B cell (primary cell): ENCODE data around the gene JAG2. TPM values are rescaled to one million over a fixed set of nuclear protein-coding genes. Genes with fewer than 3 reads are reported as not detected.
"Not testable (repeated sequence)": the region's sequence is repeated elsewhere in the genome, so short reads cannot be mapped to it uniquely, and the experiment has no call there.

Experiments
- ATAC-seq: fragments of 200-7000 bp; cut with Tn5 transposase; one replicate; pipeline ENCODE4 v1.10.0; 2021; ENCODE audit warnings: low read depth, mild to moderate bottlenecking, moderate number of reproducible peaks, moderate library complexity
- CTCF ChIA-PET: fragments of 350-600 bp; sonication (Branson Sonifier 250); formaldehyde crosslinking; loops from one replicate; lab custom pipeline; 2021; ENCODE audit warnings: antibody characterized with exemption, inconsistent platforms; lab: Charles Lee
- POLR2A ChIA-PET: fragments of 350-600 bp; sonication (Branson Sonifier 250); formaldehyde crosslinking; loops from one replicate; lab custom pipeline; 2021; ENCODE audit warnings: antibody characterized with exemption; lab: Charles Lee
- DNase-seq: peaks from one replicate; pipeline ENCODE4 v3.0.0; 2013
- H2AFZ ChIP-seq: 2 replicates; pipeline ENCODE4 v1.6.1; 2012; ENCODE audit warnings: mild to moderate bottlenecking, low read depth, low read length; ENCODE audit not compliant: insufficient read depth, poor library complexity, severe bottlenecking
- H3K27ac ChIP-seq, 2 donors: 1 replicate in 1 of 2; 2 replicates in 1 of 2; pipeline ENCODE4 v1.5.1; 2012 to 2013; ENCODE audit warnings: low read length in 2 of 2, mild to moderate bottlenecking in 2 of 2, moderate library complexity in 1 of 2
- H3K27me3 ChIP-seq, 4 experiments: fragments of 200-600 bp in 1 of 4; sonication (generic) in 1 of 4; replicated peaks in 1 of 4; 1 replicate in 2 of 4; 2 replicates in 2 of 4; pipeline versions ENCODE4 v1.6.1 to v1.7.0; 2013 to 2016; ENCODE audit warnings: low read length in 3 of 4, mild to moderate bottlenecking in 2 of 4, mixed read lengths in 1 of 4, moderate library complexity in 1 of 4; ENCODE audit not compliant: insufficient read depth in 4 of 4, control insufficient read depth in 3 of 4; ENCODE audit errors: control extremely low read depth in 1 of 4
- H3K36me3 ChIP-seq, 2 experiments: replicated peaks in 1 of 2; 1 replicate in 1 of 2; 2 replicates in 1 of 2; pipeline versions ENCODE4 v1.6.1 to v1.7.1; 2013; ENCODE audit warnings: low read length in 1 of 2; ENCODE audit not compliant: insufficient read depth in 2 of 2, control insufficient read depth in 1 of 2; ENCODE audit errors: control extremely low read depth in 1 of 2, extremely low read depth in 1 of 2
- H3K4me1 ChIP-seq, 2 donors: fragments of 200-600 bp in 1 of 2; sonication (generic) in 1 of 2; 1 replicate in 1 of 2; 2 replicates in 1 of 2; pipeline versions ENCODE4 v1.5.1 to v1.6.1; 2013 to 2017; ENCODE audit warnings: low read length in 2 of 2; ENCODE audit not compliant: control insufficient read depth in 2 of 2, insufficient read depth in 2 of 2
- H3K4me2 ChIP-seq: replicated peaks from 2 replicates; pipeline ENCODE3; 2012; ENCODE audit warnings: mild to moderate bottlenecking, low read depth, low read length; ENCODE audit not compliant: poor library complexity, severe bottlenecking
- H3K4me3 ChIP-seq, 5 experiments: fragments of 200-600 bp in 1 of 5; sonication (generic) in 1 of 5; 1 replicate in 3 of 5; 2 replicates in 2 of 5; pipeline versions ENCODE4 v1.5.1 to v1.7.0; 2011 to 2016; ENCODE audit warnings: low read length in 4 of 5, mild to moderate bottlenecking in 4 of 5, low read depth in 2 of 5, control low read depth in 1 of 5, moderate library complexity in 1 of 5; ENCODE audit not compliant: insufficient read depth in 1 of 5; ENCODE audit errors: control extremely low read depth in 1 of 5, extremely low read depth in 1 of 5
- H3K79me2 ChIP-seq: fragments of 200-600 bp; sonication (generic); one replicate; pipeline ENCODE4 v1.6.0; 2016; ENCODE audit warnings: low read length; ENCODE audit not compliant: control insufficient read depth, insufficient read depth
- H3K9ac ChIP-seq: fragments of 200-600 bp; sonication (generic); 2 replicates; pipeline ENCODE4 v1.6.1; 2017; ENCODE audit warnings: mild to moderate bottlenecking, low read length, moderate library complexity
- H3K9me3 ChIP-seq, 3 donors: one replicate each; pipeline versions ENCODE4 v1.6.1 to v1.7.1; 2013; ENCODE audit warnings: low read length in 2 of 3; ENCODE audit not compliant: control insufficient read depth in 2 of 3, insufficient read depth in 1 of 3; ENCODE audit errors: control extremely low read depth in 1 of 3
- H4K20me1 ChIP-seq: 2 replicates; pipeline ENCODE4 v1.6.0; 2012; ENCODE audit warnings: mild to moderate bottlenecking, low read length; ENCODE audit not compliant: insufficient read depth, control insufficient read depth, poor library complexity, severe bottlenecking
- H3K27ac Mint-ChIP-seq: one replicate; pipeline ENCODE4 v1.8.0; 2021; ENCODE audit warnings: mixed read lengths
- H3K27me3 Mint-ChIP-seq: one replicate; pipeline ENCODE4 v1.8.0; 2021; ENCODE audit warnings: mixed read lengths
- H3K4me1 Mint-ChIP-seq: one replicate; pipeline ENCODE4 v1.8.0; 2021; ENCODE audit warnings: mixed read lengths
- H3K4me3 Mint-ChIP-seq: one replicate; pipeline ENCODE4 v1.8.0; 2021; ENCODE audit warnings: mixed read lengths
- H3K9me3 Mint-ChIP-seq: one replicate; pipeline ENCODE4 v1.8.0; 2022; ENCODE audit warnings: mixed read lengths; ENCODE audit not compliant: insufficient read depth
- CTCF ChIP-seq: fragments of 200-600 bp; IDR thresholded peaks from one replicate; pipeline ENCODE4 v1.8.0; 2022; ENCODE audit warnings: antibody characterized with exemption, mild to moderate bottlenecking
- EZH2 ChIP-seq: IDR thresholded peaks from 2 replicates; pipeline ENCODE4 v1.6.1; 2012; ENCODE audit warnings: borderline replicate concordance, low read depth, mild to moderate bottlenecking, moderate library complexity, low read length; ENCODE audit not compliant: insufficient read depth, poor library complexity, severe bottlenecking
- WGBS: methylation state at CpG from one replicate; pipeline ENCODE4 v1.1.5; 2013; ENCODE audit warnings: missing lambda C conversion rate; ENCODE audit not compliant: insufficient coverage; 5-methylcytosine and 5-hydroxymethylcytosine counted together
- intact Hi-C: fragments of 100-400 bp; cut with micrococcal nuclease; formaldehyde crosslinking; loops from one replicate; pipeline ENCODE4 v1.10.0; 2022
- polyA plus RNA-seq: library from polyadenylated mRNA; depleted of rRNA; stranded (reverse); fragments of >200 nt; gene quantifications from 2 replicates; pipeline ENCODE4 v1.2.3, GENCODE V29; 2012
- total RNA-seq, 2 donors: library from RNA; stranded (reverse); fragments of 120-200 nt in 1 of 2; gene quantifications; 1 replicate in 1 of 2; 2 replicates in 1 of 2; pipeline versions ENCODE4 v1.2.3 to v1.2.4, GENCODE V29; 2013 to 2022

Gene JAG2
- total and polyA plus RNA-seq, 2 donors (not counting 1 experiment from before 2014, with no cell fraction given) = 0.27 to 0.34 TPM

- DNase-seq = no peak
- Mint-ChIP-seq H3K27me3 (peaks cover 34% of the 10 kb centered on the region), H3K4me3 (no peak overlapping the region), H3K27ac (no peak overlapping the region), H3K4me1 (no peaks in the 10 kb centered on the region), H3K9me3 (peaks cover 6% of the 10 kb centered on the region)
- 87% methylated on average over 7 of the region's 12 CpGs for WGBS
- POLR2A ChIA-PET = no interaction called here
- no peaks in the 10 kb centered on the region for H4K20me1 ChIP-seq
- CTCF ChIA-PET = no interaction called here
- H3K4me3 ChIP-seq = no peak overlapping the region
- no peak for TF ChIP-seq EZH2
- TF ChIP-seq CTCF = no peak
- H3K4me1 ChIP-seq = no peaks in the 10 kb centered on the region
- no peak overlapping the region for H3K9ac ChIP-seq
- H3K9me3 ChIP-seq = peaks cover 0 to 12% (median 10%) of the 10 kb centered on the region in 3 donors
- no peak overlapping the region for H2AFZ ChIP-seq
- H3K4me2 ChIP-seq = no peak overlapping the region
- H3K27me3 ChIP-seq = peaks cover 0 to 6% (median 3%) of the 10 kb centered on the region in 4 experiments
- H3K36me3 ChIP-seq = no peaks in the 10 kb centered on the region
- no peak for ATAC-seq
- H3K79me2 ChIP-seq = no peaks in the 10 kb centered on the region
- intact Hi-C loops = no loop called here
- H3K27ac ChIP-seq = no peak overlapping the region
These were observed 51.9 kb downstream of the JAG2 start for GRCh38 chr14:105116451-105117256.

DNA sequence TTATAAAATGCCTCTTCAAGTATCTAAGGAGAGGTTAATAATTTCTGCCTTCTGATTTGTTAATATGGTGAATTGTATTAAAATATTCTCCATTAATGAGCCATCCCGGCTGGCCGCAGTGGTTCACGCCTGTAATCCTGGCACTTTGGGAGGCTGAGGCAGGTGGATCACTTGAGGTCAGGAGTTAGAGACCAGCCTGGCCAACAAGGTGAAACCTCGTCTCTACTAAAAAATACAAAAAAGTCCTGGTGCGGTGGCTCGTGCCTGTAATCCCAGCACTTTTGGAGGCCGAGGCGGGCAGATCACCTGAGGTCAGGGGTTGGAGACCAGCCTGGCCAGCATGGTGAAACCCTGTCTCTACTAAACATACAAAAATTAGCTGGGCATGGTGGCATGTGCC lies 59.3 kb downstream of the JAG2 start:
- H3K9me3 ChIP-seq, H3K79me2 ChIP-seq, H3K4me2 ChIP-seq, H3K4me3 ChIP-seq, H3K4me1 Mint-ChIP-seq, H3K27me3 ChIP-seq, H3K27ac Mint-ChIP-seq, H2AFZ ChIP-seq, POLR2A ChIA-PET, H4K20me1 ChIP-seq, H3K9me3 Mint-ChIP-seq, H3K9ac ChIP-seq, ATAC-seq, H3K27ac ChIP-seq, H3K4me1 ChIP-seq, H3K36me3 ChIP-seq, intact Hi-C loops, DNase-seq, CTCF ChIA-PET, H3K4me3 Mint-ChIP-seq: not testable (repeated sequence)
- H3K27me3 Mint-ChIP-seq = peaks cover 26% of the 10 kb centered on the region
- WGBS = 96% methylated on average over 3 of the region's 8 CpGs
